Psoas muscle (tissue), 8 donors: ENCODE results near the gene PANK2. TPM values are rescaled to one million over a fixed set of nuclear protein-coding genes. Genes with fewer than 3 reads are reported as not detected.

Source experiments
- ATAC-seq, 4 donors: fragments of 200-7000 bp; cut with Tn5 transposase; one replicate each; pipeline ENCODE4 v1.9.1; 2020; ENCODE audit warnings: moderate library complexity in 3 of 4, mild to moderate bottlenecking in 2 of 4
- DNase-seq, 2 donors: peaks; one replicate each; pipeline ENCODE4 v3.0.0-alpha.2; 2020
- H3K27ac ChIP-seq: fragments of 200-600 bp; one replicate; pipeline ENCODE4 v1.8.0; 2022
- H3K27me3 ChIP-seq, 3 donors: fragments of 200-600 bp in 1 of 3; one replicate each; pipeline versions ENCODE4 v1.6.1 to v1.8.0; 2013 to 2022; ENCODE audit warnings: low read length in 2 of 3, mild to moderate bottlenecking in 2 of 3, moderate library complexity in 1 of 3; ENCODE audit not compliant: insufficient read depth in 3 of 3
- H3K36me3 ChIP-seq, 2 donors: fragments of 200-600 bp in 1 of 2; one replicate each; pipeline versions ENCODE4 v1.6.1 to v1.8.0; 2013 to 2022; ENCODE audit warnings: low read depth in 1 of 2, mild to moderate bottlenecking in 1 of 2, moderate library complexity in 1 of 2; ENCODE audit not compliant: insufficient read depth in 1 of 2
- H3K4me1 ChIP-seq: fragments of 200-600 bp; one replicate; pipeline ENCODE4 v1.8.0; 2022
- H3K4me3 ChIP-seq: fragments of 200-600 bp; one replicate; pipeline ENCODE4 v1.8.0; 2022; ENCODE audit warnings: mild to moderate bottlenecking
- H3K9me3 ChIP-seq: fragments of 200-600 bp; one replicate; pipeline ENCODE4 v1.8.0; 2022
- WGBS, 3 donors: extraction: QIAGEN DNeasy Blood & Tissue Kit; methylation state at CpG; one replicate each; pipeline versions ENCODE4 v1.1.6 to v1.1.7; 2013; 5-methylcytosine and 5-hydroxymethylcytosine counted together
- intact Hi-C, 2 donors: fragments of 100-400 bp; cut with DNase I; formaldehyde crosslinking; loops; one replicate each; pipeline versions ENCODE4 v1.11.0 to v1.14.2; 2022
- polyA plus RNA-seq, 3 donors: library from polyadenylated mRNA; stranded (reverse); fragments of 200-250 nt; gene quantifications; one replicate each; pipeline ENCODE4 v1.2.3, GENCODE V29; 2013
- total RNA-seq, 4 donors: library from RNA; stranded (reverse); fragmentation: NEBNext Ultra II Directional in 2 of 4; extraction: Animal tissue kit (Norgen Biotek cat#: 25700) in 2 of 4; gene quantifications; one replicate each; pipeline versions ENCODE4 v1.2.1 to v1.2.4, GENCODE V29; 2021 to 2023
- TF ChIP-seq, protein P1 (sequence below): fragments of 200-600 bp; IDR thresholded peaks from one replicate; pipeline ENCODE4 v1.8.0; 2022; ENCODE audit warnings: antibody characterized with exemption
- donor health status: healthy with polysubstance abuse.
- donor health status: DM: no; HTN: no; CAD: no; lungs with moderate emphysema.
- donor health status: Bipolar disorder and iron deficiency.
- donor health status: healthy.
- donor health status: DM: yes; HTN: yes; CAD: no.
- donor health status: DM: no; HTN: no; CAD: no.
- donor health status: DM: no; HTN: no; CAD: no.
- donor health status: DM: yes; HTN: yes; CAD: no.

Gene PANK2
- total and polyA plus RNA-seq, 7 donors, result 9.7 to 32.9 (median 18.6) TPM

DNA sequence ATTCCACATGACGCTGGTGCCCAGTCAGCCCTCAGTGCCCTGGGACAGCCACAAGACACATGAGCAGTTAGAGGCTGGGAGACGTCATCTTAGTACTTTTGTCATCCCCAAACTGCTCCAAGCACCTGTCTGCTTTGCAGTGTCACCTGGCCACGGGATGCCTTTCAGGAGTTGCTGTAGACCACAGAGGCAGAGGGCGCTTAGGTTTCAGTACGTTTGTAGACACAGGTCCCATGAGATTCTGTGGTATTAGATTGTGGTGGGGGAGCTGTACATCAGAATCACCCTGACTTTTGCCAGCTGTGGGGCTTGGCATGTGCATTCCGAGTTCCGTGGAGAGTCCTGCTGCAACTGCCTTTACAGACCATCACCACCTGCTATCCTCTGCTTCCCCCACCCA is 25.9 kb upstream of the PANK2 start:
- ATAC-seq (no peak), DNase-seq (no peak)
- Histone ChIP-seq H3K4me3 (no peak overlapping the region), H3K9me3 (no peaks in the 10 kb centered on the region), H3K36me3 (peaks cover 3 to 95% of the 10 kb centered on the region in 2 donors), H3K27me3 (no peaks in the 10 kb centered on the region), H3K4me1 (no peaks in the 10 kb centered on the region), H3K27ac (no peak overlapping the region)
- 75 to 77% (median 76%) methylated on average over 7 of the region's 7 CpGs for WGBS, 3 donors
- intact Hi-C loops, result no loop called here
- TF ChIP-seq, protein P1, sequence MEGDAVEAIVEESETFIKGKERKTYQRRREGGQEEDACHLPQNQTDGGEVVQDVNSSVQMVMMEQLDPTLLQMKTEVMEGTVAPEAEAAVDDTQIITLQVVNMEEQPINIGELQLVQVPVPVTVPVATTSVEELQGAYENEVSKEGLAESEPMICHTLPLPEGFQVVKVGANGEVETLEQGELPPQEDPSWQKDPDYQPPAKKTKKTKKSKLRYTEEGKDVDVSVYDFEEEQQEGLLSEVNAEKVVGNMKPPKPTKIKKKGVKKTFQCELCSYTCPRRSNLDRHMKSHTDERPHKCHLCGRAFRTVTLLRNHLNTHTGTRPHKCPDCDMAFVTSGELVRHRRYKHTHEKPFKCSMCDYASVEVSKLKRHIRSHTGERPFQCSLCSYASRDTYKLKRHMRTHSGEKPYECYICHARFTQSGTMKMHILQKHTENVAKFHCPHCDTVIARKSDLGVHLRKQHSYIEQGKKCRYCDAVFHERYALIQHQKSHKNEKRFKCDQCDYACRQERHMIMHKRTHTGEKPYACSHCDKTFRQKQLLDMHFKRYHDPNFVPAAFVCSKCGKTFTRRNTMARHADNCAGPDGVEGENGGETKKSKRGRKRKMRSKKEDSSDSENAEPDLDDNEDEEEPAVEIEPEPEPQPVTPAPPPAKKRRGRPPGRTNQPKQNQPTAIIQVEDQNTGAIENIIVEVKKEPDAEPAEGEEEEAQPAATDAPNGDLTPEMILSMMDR, result no peak

DNA sequence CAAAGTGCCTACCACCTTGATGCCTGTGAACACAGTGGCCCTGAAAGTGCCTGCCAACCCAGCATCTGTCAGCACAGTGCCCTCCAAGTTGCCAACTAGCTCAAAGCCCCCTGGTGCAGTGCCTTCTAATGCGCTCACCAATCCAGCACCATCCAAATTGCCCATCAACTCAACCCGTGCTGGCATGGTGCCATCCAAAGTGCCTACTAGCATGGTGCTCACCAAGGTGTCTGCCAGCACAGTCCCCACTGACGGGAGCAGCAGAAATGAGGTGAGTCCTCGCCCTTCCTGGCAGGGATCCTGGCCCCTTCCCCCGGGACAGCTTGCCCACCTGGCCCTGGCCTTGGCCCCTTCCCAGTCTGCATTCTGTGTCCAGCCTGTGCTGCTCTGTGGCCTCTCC is 24.7 kb upstream of the PANK2 start:
- H3K4me1 ChIP-seq, result no peaks in the 10 kb centered on the region
- WGBS, 3 donors, result 55 to 65% (median 65%) methylated on average over 5 of the region's 5 CpGs
- no peaks in the 10 kb centered on the region for H3K27me3 ChIP-seq
- TF ChIP-seq, protein P1, result no peak
- no peaks in the 10 kb centered on the region for H3K9me3 ChIP-seq
- H3K4me3 ChIP-seq, result no peak overlapping the region
- peaks cover 3 to 97% of the 10 kb centered on the region in 2 donors for H3K36me3 ChIP-seq
- intact Hi-C loops, result no loop called here
- no peak overlapping the region for H3K27ac ChIP-seq
- DNase-seq (no peak), ATAC-seq (peak in 1 of 4 donors; percentile 10)

DNA sequence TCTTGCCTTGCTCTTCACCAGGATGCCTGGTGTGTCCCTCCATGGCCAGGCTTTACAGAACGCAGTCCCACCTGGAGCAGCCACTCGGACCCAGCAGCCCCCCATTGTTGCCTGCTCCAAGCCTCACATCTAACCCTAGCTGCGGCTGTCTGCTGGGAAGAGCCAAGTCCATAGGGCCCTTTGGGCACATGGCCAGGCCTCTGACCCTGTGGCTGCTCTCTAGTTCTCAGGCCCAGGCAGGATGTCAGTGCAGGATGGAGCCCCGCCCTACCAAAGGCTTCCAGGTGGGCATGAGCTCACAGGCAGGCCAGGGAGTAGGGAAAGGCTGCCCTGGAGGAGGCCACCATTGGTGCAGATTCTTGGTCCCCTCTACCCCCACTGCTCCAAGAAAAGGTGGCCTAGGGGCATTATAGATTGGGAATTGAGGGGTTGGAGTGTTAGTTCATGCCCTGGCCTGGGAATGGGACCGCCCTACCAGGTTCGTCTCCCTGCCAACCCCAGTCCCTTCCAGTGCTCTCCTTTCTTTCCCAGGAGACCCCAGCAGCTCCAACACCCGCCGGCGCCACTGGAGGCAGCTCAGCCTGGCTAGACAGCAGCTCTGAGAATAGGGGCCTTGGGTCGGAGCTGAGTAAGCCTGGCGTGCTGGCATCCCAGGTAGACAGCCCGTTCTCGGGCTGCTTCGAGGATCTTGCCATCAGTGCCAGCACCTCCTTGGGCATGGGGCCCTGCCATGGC is 23.9 kb upstream of the PANK2 start:
- intact Hi-C loops, result no loop called here
- 85 to 90% (median 87%) methylated on average over 12 to 14 of the region's 14 CpGs for WGBS, 3 donors
- no peak overlapping the region for H3K27ac ChIP-seq
- H3K4me1 ChIP-seq, result no peaks in the 10 kb centered on the region
- DNase-seq (no peak), ATAC-seq (no peak)
- no peak overlapping the region for H3K4me3 ChIP-seq
- TF ChIP-seq, protein P1, result no peak
- no peaks in the 10 kb centered on the region for H3K27me3 ChIP-seq
- H3K9me3 ChIP-seq, result no peaks in the 10 kb centered on the region
- H3K36me3 ChIP-seq, result peaks cover 3 to 99% of the 10 kb centered on the region in 2 donors

DNA sequence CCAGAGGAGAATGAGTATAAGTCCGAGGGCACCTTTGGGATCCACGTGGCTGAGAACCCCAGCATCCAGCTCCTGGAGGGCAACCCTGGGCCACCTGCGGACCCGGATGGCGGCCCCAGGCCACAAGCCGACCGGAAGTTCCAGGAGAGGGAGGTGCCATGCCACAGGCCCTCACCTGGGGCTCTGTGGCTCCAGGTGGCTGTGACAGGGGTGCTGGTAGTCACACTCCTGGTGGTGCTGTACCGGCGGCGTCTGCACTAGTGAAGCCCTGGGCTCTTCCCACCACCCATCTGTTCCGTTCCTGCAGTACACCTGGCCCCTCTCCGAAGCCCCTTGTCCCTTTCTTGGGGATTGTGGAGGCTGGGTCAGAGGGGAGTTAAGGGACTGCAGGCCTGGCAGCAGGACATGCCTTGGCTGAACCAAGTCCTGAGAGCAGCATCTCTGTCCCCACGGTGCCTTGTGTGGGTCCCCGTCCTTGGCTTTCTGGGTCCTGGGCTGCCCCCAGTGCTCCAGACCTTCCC is 23.2 kb upstream of the PANK2 start:
- H3K36me3 ChIP-seq, result peaks cover 3 to 95% of the 10 kb centered on the region in 2 donors
- no peaks in the 10 kb centered on the region for H3K27me3 ChIP-seq
- H3K27ac ChIP-seq, result no peak overlapping the region
- ATAC-seq (no peak), DNase-seq (no peak)
- no peak overlapping the region for H3K4me3 ChIP-seq
- H3K4me1 ChIP-seq, result no peaks in the 10 kb centered on the region
- no peaks in the 10 kb centered on the region for H3K9me3 ChIP-seq
- WGBS, 3 donors, result 87 to 92% (median 91%) methylated on average over 13 to 14 of the region's 14 CpGs
- TF ChIP-seq, protein P1, result no peak
- intact Hi-C loops, result no loop called here
